ENCODE data around the gene CRBN. TPM values are rescaled to one million over a fixed set of nuclear protein-coding genes. Genes with fewer than 3 reads are reported as not detected.

Gene CRBN
- total and polyA plus RNA-seq, 9 of the 15 experiments (the other 6 are each of a cell fraction or from before 2014, with no cell fraction given) = 40.8 to 331 (median 57.4) TPM

- TF ChIP-seq ZNF407 (IDR thresholded peaks at IDR 0.05; ENCODE audit: low read depth) = no peak
Observed at GRCh38 chr3:3105246-3105645, 74.2 kb downstream of the CRBN start (continued).

- ChIA-PET CTCF (ENCODE audit: low intra/inter-chr PET ratio) (no interaction called here), POLR2A (interaction anchor here (0.6 kb wide), 1 partner anchor 1109 kb away, joined by 3 read pairs; no protein-coding TSS in a partner anchor)
- DNase-seq (ENCODE audit: extremely low read depth in 1 of 4, low spot score in 3 of 4) = no peak
- no peak for ATAC-seq
- Histone ChIP-seq H3K4me1 (replicated peaks in 1 of 2; ENCODE audit: control insufficient read depth in 2 of 2, insufficient read depth in 2 of 2, low read length in 2 of 2) (no peaks in the 10 kb centered on the region; a peak in 1 of 5 replicates), H3K9me3 (replicated peaks; ENCODE audit: control insufficient read depth, insufficient read depth, low read depth, low read length) (no peaks in the 10 kb centered on the region), H3K36me3 (ENCODE audit: control insufficient read depth, insufficient read depth, low read length) (no peaks in the 10 kb centered on the region), H3K9ac (ENCODE audit: insufficient read depth in 1 of 2, low read depth in 2 of 2, low read length in 2 of 2) (no peak overlapping the region), H2AFZ (ENCODE audit: low read depth, low read length) (no peak overlapping the region), H3K9me1 (ENCODE audit: control insufficient read depth, insufficient read depth, low read length) (no peaks in the 10 kb centered on the region), H3K27ac (ENCODE audit: extremely low read depth, low read depth, low read length) (no peak overlapping the region), H3K4me3 (no peak overlapping the region), H3K27me3 (ENCODE audit: control insufficient read depth in 2 of 2, insufficient read depth in 2 of 2, low read length in 2 of 2) (peaks cover 6 to 14% of the 10 kb centered on the region in 2 experiments; a peak in 3 of 5 replicates), H3K4me2 (ENCODE audit: insufficient read depth, low read length) (no peak overlapping the region), H4K20me1 (replicated peaks; ENCODE audit: control insufficient read depth, insufficient read depth, low read length) (no peaks in the 10 kb centered on the region), H3K79me2 (ENCODE audit: control insufficient read depth, insufficient read depth, low read length) (no peaks in the 10 kb centered on the region)
- TF ChIP-seq EZH2 (IDR thresholded peaks at IDR 0.05; ENCODE audit: borderline replicate concordance, low read depth, low read length) = no peak
- no peak for TF ChIP-seq PRPF4 (IDR thresholded peaks at IDR 0.05; ENCODE audit: insufficient read depth, low read depth, low read length, poor library complexity, severe bottlenecking)
- no peak for TF ChIP-seq HNRNPL (IDR thresholded peaks at IDR 0.05; ENCODE audit: low read depth, low read length)
- TF ChIP-seq RERE (CRISPR knock-in tag; IDR thresholded peaks at IDR 0.05; ENCODE audit: borderline replicate concordance) = no peak
- no peak for TF ChIP-seq RBM39 (optimal IDR thresholded peaks at IDR 0.05; ENCODE audit: low read depth, low read length)
- in situ Hi-C loops (cut with MboI) = no loop called here
- no TSS peak for BruUV-seq (replicated peaks)
- FAIRE-seq = no peak
- intact Hi-C loops (cut with micrococcal nuclease) = no loop called here
- WGBS (ENCODE audit: insufficient coverage, low coverage, missing lambda C conversion rate) = 1% methylated on average over 6 of the region's 6 CpGs
Observed at GRCh38 chr3:3102751-3103150, 76.7 kb downstream of the CRBN start.

Data from K562 (cell line).